NT2/D1 (cell line): ENCODE data around the gene OSBPL10.

ENCODE experiments used
- DNase-seq: peaks from one replicate; pipeline ENCODE4 v3.0.0-alpha.2; 2011; ENCODE audit warnings: low read depth, low spot score
- H3K27me3 ChIP-seq: 2 replicates; pipeline ENCODE4 v1.6.0; 2011; ENCODE audit warnings: mild to moderate bottlenecking; ENCODE audit not compliant: insufficient read length, insufficient read depth
- H3K36me3 ChIP-seq: 2 replicates; pipeline ENCODE4 v1.6.1; 2011; ENCODE audit warnings: mild to moderate bottlenecking, low read length, mixed read lengths; ENCODE audit not compliant: insufficient read depth, insufficient read length
- H3K4me1 ChIP-seq: 2 replicates; pipeline ENCODE4 v1.5.1; 2011; ENCODE audit not compliant: insufficient read depth, insufficient read length
- H3K4me3 ChIP-seq: 2 replicates; pipeline ENCODE4 v1.5.1; 2011; ENCODE audit warnings: low read depth; ENCODE audit not compliant: insufficient read length
- H3K9ac ChIP-seq: 2 replicates; pipeline ENCODE4 v1.6.0; 2011; ENCODE audit warnings: low read depth; ENCODE audit not compliant: insufficient read length
- H3K9me3 ChIP-seq: 2 replicates; pipeline ENCODE4 v1.5.1; 2011; ENCODE audit warnings: mild to moderate bottlenecking, low read length; ENCODE audit not compliant: insufficient read depth
- SUZ12 ChIP-seq: IDR thresholded peaks from 2 replicates; pipeline ENCODE4 v1.6.1; 2011; ENCODE audit not compliant: insufficient read length, insufficient read depth; ENCODE audit errors: extremely low read depth
- YY1 ChIP-seq: IDR thresholded peaks from 2 replicates; pipeline ENCODE4 v1.6.1; 2011; ENCODE audit not compliant: insufficient read length, insufficient read depth
- ZNF274 ChIP-seq: IDR thresholded peaks from 2 replicates; pipeline ENCODE4 v1.6.1; 2011; ENCODE audit warnings: mild to moderate bottlenecking, low read depth, low read length

The OSBPL10 gene

GRCh38 chr3:31832551-31832950 lies 148.5 kb downstream of the OSBPL10 start:
- H3K9me3 ChIP-seq = no peaks in the 10 kb centered on the region
- TF ChIP-seq SUZ12 = no peak
- TF ChIP-seq YY1 = no peak
- no peak for TF ChIP-seq ZNF274
- H3K27me3 ChIP-seq = no peaks in the 10 kb centered on the region
- peaks cover 10% of the 10 kb centered on the region for H3K36me3 ChIP-seq
- DNase-seq = peak; percentile 27
- no peak overlapping the region for H3K4me3 ChIP-seq
- no peak overlapping the region for H3K9ac ChIP-seq
- no peaks in the 10 kb centered on the region for H3K4me1 ChIP-seq

- no peak for DNase-seq
- TF ChIP-seq ZNF274 (no peak), YY1 (no peak), SUZ12 (no peak)
- no peak overlapping the region for H3K9ac ChIP-seq
Measured at GRCh38 chr3:31831591-31831990, 149.5 kb downstream of the OSBPL10 start.

GRCh38 chr3:31829826-31830426 lies 151.1 kb downstream of the OSBPL10 start:
- no peaks in the 10 kb centered on the region for H3K4me1 ChIP-seq
- no peaks in the 10 kb centered on the region for H3K27me3 ChIP-seq
- TF ChIP-seq YY1 (no peak), SUZ12 (no peak), ZNF274 (no peak)
- no peak overlapping the region for H3K4me3 ChIP-seq
- H3K36me3 ChIP-seq = peaks cover 10% of the 10 kb centered on the region
- H3K9me3 ChIP-seq = no peaks in the 10 kb centered on the region
- no peak for DNase-seq
- H3K9ac ChIP-seq = no peak overlapping the region

More at GRCh38 chr3:31831591-31831990, 149.5 kb downstream of the OSBPL10 start:
- peaks cover 10% of the 10 kb centered on the region for H3K36me3 ChIP-seq
- H3K27me3 ChIP-seq = no peaks in the 10 kb centered on the region
- no peaks in the 10 kb centered on the region for H3K9me3 ChIP-seq
- H3K4me1 ChIP-seq = no peaks in the 10 kb centered on the region
- H3K4me3 ChIP-seq = no peak overlapping the region

GRCh38 chr3:31829010-31829409 lies 152.1 kb downstream of the OSBPL10 start:
- Histone ChIP-seq H3K27me3 (no peaks in the 10 kb centered on the region), H3K9me3 (no peaks in the 10 kb centered on the region), H3K9ac (no peak overlapping the region), H3K36me3 (peaks cover 13% of the 10 kb centered on the region), H3K4me3 (no peak overlapping the region), H3K4me1 (no peaks in the 10 kb centered on the region)
- DNase-seq = no peak
- TF ChIP-seq ZNF274 = no peak

DNA sequence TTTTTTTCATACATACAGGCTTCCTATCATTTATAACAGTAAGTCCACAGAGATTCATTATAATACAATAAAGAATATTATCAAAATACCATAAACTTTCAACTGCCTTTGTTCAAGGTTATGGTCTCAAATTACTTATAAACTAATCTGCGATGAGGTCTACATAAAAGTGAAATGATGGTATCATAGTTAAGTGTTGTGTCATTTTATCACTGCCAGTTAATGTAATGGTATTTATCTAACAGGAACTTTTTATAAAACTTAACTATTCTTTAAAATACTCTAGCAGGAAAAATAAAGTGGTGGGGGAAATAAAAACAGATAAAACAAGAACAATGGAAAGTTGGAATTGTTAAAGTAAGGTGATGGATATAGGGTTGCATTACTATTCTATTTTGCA lies 153.1 kb downstream of the OSBPL10 start:
- no peak for TF ChIP-seq ZNF274
- TF ChIP-seq SUZ12 = no peak
- no peak for TF ChIP-seq YY1
- Histone ChIP-seq H3K36me3 (peaks cover 17% of the 10 kb centered on the region), H3K4me1 (no peaks in the 10 kb centered on the region), H3K9ac (no peak overlapping the region), H3K27me3 (no peaks in the 10 kb centered on the region), H3K4me3 (no peak overlapping the region), H3K9me3 (no peaks in the 10 kb centered on the region)
- no peak for DNase-seq

DNA sequence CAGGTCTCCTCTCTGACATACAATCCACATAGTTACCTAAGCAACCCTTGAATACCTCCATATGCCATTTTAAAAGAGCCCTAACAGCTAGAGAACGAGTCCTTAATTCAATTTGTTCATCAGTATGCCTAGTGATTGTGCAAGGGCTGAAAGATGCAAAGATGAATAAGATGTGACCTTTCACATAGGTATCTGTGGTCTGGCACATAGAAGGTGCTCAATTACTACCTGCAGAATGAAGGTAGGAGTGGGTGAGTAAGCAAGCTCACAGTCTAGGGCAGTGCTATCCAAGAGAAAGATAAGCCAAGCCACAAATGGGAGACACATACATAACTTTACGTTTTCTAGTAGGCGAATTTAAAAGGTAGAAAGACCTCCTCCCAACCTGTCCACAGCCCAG lies 157.9 kb downstream of the OSBPL10 start:
- DNase-seq = no peak
- H3K9ac ChIP-seq = no peak overlapping the region
- H3K36me3 ChIP-seq = peaks cover 21% of the 10 kb centered on the region
- no peak for TF ChIP-seq ZNF274
- TF ChIP-seq YY1 = no peak
- no peak for TF ChIP-seq SUZ12
- no peaks in the 10 kb centered on the region for H3K4me1 ChIP-seq
- no peak overlapping the region for H3K4me3 ChIP-seq
- no peaks in the 10 kb centered on the region for H3K27me3 ChIP-seq
- H3K9me3 ChIP-seq = no peaks in the 10 kb centered on the region

DNA sequence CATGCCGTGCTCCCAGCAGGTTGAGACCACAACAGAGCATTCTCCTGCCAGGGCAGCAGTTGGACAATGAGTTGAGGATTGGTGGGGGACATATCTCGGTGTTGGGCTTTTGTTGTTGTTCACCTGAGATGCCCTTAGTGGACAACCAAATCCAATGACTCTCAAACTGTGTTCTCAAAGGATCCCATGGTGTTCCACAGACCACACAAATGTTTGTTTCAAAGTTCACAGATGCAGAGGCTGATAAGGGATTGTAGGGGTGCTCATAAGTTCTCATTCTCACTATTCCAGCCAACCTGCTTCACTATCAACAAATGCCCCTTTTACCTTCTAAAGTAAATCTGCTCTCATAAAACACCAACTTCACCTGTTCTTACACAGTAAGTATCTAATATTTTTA lies 159.9 kb downstream of the OSBPL10 start:
- H3K27me3 ChIP-seq = no peaks in the 10 kb centered on the region
- peaks cover 23% of the 10 kb centered on the region for H3K36me3 ChIP-seq
- no peak overlapping the region for H3K9ac ChIP-seq
- no peaks in the 10 kb centered on the region for H3K9me3 ChIP-seq
- DNase-seq = no peak
- no peak for TF ChIP-seq ZNF274
- no peak for TF ChIP-seq SUZ12
- TF ChIP-seq YY1 = no peak
- no peaks in the 10 kb centered on the region for H3K4me1 ChIP-seq
- no peak overlapping the region for H3K4me3 ChIP-seq
